Kidney tubule cell (primary cell): ENCODE results near the gene CPTP.

Experiments used
- DNase-seq: peaks from one replicate; pipeline ENCODE4 v3.0.0-alpha.2; 2018; ENCODE audit warnings: low spot score

Gene CPTP

DNA sequence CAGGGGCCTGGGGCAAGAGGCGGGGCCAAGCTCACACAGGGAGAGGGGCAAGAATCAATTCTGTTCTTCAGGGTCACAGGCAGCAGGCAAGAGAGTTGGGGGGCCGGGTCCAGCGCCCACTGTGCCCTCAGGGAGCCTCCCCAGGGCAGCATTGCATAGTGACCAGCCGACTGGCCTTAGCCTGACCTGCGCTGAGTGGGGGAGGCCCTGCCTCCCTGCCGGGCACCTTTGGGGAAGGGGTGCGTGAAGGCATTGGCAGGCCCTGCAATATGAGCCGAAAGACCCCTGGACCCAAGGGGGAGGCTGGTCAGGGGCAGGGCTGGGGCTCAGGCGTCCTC lies 32.2 kb upstream of the CPTP start:
- no peak for DNase-seq

DNA sequence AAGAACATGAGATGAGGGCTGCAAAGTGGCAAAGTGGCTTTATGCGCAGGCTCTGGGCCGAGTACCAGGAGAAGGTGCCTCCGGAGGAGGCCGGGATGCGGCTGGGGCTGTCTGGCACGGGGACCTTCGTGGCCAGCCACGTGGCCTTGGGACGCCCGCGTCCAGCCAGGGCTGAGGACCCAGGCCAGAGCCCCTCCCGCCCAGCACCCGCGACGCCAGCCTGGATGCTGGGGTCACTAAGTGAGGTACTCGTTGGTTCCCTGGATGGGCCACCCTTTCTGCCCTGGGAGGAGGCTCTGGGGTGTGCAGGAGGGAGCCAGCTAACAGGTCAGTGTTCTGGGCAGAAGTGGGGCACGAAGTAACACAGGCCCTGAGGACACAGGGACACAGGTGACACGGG lies 31.8 kb upstream of the CPTP start:
- DNase-seq: no peak

DNA sequence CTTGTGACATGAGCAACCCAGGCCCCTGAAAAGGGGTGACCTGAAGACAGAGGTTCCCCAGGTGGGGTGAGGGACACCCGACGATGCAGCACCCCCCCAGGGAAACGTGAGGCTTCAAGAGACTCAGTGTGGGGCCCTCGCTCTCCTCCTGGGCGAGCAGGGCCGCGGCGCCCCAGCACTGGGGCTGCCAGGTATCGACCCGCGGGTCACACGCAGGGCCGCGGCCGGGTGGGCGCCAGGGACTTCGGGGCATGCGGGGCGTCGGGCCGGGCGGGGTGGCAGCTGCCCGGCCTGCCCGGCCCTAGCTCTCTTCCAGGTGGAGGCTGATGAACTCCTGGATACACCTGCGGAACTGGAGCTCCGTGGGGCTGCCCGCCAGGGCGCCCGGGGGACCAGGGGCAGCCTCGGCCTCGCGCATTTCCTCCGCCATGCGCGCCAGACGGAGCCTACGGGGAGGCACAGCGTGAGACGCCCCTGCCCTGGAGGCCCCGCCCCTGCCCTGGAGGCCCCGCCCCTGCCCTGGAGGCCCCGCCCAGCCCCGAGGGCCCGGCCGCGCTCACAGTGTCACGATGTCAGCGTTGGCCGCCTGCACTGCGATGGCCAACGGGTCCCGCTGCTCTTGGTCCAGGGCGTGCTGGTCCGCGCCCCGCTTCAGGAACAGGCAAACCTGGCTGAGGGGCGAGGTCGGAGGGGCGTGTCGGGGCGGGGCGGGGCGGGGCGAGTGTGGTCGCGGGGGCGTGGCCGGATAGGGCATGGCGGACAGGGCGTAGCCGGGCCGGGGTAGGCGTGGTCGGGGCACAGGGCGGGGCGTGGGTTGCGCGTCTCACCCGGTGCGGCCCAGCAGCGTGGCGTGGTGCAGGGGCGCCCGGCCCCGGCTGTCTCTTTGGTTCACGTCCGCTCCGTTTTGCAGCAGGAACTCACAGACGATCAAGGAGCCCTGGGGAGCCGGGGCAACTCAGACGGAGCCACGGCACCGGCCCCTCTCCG lies 31.0 kb upstream of the CPTP start:
- no peak for DNase-seq

DNA sequence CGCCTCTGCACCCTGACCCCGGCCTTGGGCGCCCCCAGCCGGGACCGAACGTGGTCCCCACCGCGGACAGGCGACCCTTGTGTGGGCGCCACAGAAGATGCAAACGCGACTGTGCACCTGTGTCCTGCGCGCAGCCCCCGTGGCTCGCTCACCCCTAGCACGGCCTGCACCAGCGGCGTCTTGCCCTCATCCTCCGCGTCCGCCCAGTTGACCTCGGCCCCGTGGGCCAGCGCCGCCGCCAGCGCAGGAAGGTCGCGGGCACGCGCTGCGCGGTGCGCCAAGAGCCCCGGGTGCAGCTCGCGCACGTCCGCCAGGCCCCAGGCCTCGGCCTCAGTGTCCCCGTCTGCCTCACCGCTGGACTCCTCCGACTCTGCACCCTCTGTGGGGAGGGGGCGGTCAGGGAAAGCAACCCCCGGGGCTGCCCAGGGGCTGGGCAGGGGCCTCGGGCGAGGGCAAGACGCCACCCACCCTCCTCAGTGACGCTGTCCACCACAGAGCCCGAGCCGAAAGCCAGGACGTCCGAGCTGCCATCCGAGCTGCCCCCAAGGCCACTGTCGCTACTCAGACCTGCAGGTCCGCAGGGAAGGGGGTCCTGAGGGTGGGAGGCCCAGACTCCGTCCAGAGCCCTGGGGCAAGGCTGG lies 30.2 kb upstream of the CPTP start:
- DNase-seq: no peak

DNA sequence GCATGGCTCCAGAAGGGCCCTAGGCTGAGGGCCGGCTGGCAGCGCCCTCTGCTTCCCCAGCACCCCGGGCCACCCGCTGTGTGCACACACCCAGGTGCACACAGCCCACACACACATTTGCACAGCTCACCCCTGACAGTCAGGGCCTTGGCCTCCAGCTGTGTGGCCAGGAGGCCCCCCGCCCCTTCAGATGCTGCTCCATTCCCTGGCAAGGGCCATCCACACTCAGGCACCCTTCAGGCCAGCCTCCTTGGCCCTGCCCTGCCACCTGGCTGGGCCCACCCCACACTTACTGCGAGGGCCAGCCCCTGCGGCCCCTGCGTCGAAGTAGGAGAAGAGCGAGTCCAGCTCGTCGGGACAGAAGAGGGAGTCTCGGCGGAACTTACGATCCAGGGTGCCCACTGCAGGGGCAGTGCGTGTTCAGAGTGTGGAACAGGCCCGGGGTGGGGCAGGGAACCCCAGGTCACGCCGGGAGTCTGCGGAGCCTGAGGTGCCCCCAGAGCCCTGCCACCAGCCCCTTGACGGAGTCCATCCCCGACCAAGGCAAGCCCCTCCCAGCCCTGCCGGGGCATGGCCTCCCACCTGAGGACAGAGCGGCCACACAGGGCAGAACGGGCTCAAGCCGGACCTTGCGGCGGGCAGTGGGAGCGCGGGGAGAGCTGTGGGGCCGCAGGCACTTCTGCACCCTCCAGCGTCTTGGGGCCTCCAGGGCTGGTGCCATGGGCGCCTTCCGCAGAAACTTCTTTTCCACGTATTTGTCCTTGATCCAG lies 29.3 kb upstream of the CPTP start:
- DNase-seq: no peak

DNA sequence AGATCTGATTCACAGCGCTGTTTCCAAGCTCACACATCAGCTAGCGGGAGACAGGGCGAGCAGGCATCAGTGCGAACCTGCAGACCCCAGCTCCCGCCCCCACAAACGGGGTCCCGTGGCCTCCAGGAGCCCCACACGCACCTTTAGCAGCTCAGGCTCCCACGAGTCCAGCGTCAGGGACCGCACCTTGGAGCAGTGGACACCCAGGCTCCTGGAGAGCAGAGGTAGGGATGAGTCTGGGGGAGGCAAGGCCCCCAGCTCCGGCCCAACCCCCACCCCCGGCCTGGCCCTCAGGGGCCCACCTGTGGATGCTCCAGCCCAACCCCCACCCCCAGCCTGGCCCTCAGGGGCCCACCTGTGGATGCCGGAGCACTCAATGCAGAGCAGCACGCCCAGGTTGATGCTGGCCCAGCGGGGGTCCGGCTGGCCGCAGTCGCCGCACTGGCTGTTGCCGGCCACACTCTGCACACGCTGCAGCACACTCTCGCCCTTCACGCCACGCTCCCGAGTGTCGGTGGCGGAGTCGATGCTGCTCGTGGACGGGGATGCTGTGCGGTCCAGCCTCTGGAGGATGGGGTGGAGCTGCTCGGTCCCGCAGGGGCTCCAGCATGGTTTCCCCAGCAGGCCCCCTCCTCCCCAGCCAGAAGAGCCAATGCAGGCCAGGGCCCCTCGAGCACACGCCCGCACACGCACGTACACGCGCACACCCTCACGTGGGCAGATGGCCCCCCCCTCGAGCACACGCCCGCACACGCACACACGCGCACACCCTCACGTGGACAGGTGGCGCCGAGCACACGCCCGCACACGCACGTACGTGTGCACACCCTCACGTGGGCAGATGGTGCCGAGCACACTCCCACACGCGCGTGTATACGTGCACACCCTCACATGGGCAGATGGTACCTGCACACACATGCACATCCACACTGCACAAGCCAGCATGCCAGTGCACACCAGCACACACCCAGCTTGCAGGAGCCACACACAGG lies 28.2 kb upstream of the CPTP start:
- no peak for DNase-seq

DNA sequence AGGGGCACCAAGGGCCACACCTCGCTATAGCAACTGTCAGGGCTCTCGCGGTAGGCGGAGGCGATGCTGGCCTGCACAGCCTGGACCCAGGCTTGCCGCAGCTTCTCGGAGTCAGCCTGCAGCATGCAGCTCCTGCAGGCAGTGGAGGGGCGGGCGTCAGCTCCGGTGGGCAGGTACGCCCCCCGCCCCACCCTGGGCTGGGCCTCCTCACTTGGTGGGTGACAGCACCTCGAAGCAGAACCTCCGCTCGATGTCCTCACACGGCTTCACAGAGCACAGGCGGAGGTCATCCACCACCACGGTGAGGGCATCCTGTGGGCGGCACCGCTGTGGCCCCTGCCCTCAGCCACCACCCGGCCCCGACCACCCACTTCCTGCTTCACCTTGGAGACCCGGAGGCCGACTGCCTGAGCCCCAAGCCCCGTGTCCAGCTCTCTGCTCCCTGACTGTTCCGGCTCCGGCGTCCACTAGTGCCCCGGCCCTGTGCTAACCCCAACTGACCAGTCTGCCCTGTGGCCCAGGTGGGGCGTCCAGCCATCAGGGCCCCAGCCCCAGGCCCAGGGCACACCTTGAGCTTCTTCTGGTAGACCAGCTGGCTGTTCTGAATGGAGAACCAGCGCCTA lies 26.7 kb upstream of the CPTP start:
- DNase-seq: no peak

DNA sequence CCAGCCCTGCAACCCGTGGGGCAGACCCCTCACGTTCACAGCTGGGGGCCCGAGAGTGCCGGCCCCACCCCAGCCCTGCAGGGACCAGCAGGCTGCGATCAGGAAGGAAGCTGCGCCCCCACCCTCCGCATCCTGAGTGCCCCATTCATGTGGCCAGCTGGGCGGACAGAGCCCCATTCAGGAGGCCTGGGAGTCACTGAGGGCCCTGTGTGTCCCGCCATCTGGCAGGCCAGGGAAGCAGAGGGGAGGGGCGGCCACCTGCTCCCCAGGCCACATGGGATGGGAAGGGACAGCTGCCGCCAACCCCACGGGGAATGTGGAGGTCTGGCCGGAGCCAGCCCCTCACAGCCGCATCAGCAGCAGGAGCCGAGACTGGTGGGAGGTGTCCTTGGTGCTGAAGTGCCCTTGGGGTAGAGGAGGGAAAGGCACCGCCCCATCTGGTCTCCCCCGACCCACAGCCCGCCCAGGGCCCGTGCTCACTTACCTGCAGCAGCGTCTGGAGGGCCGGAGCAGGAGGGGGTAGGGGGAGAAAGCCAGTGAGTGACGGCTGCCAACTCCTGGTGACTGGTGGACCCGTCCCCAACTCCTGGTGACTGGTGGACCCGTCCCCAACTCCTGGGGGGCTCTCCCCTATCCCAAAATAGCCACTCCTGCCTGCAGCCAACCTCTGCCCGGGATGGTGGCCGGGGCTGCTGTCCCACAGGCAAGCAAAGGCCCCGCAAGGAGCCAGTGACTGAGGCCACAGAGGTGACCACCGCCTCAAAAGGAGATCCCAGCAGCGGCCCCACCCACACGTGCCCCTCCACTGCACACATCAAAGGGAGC lies 25.5 kb upstream of the CPTP start:
- no peak for DNase-seq

DNA sequence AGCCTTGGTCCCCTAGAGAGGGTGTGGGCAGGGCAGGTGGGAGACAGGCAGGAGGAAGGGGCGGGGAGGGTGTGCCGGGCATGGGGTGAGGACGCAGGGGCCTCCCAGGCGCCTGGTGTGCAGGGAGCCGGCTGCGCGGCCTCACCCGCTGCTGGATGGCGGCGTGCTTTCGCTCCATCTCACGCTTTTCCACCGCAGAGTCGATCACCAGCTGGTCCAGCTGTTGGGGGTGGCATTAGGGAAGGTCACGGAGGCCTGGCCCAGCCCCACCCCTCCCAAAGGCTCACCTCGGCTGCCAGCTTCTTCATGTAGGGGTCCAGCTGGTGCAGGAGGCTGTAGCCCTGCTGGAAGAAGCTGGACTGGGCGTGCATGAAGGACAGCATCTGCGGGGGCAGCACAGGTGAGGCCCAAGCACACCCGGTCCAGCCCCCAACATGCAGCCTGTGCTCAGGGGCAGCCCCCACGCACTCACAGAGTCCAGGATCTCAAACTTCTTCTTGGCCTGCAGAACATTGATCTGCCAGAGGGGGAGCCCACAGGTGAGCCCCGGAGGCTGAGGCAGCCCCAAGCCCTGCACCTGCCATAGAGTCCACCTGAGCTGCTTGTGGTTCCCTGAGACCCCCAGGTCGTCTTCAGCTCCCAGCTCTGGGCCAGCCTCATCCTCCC lies 24.8 kb upstream of the CPTP start:
- DNase-seq: peak; percentile 16

DNA sequence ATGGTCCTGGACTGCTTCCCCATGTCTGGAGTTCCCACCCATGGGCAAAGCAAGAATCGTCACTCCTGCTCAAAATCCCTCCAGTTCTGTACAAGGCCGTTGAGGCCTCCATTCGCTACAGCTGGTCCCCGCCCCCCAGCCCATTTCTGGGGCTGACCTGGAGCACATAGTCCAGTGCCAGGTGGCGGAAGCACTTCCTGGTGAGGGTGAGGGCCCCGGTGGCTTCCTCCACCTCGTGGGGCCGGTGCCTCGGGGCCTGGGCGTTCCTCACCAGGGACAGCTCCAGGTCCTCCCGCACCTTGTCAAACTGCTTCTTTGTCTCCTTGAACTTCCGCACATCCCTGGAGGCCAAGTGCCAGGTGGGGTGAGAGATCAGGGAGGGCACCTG lies 24.3 kb upstream of the CPTP start:
- DNase-seq: no peak

DNA sequence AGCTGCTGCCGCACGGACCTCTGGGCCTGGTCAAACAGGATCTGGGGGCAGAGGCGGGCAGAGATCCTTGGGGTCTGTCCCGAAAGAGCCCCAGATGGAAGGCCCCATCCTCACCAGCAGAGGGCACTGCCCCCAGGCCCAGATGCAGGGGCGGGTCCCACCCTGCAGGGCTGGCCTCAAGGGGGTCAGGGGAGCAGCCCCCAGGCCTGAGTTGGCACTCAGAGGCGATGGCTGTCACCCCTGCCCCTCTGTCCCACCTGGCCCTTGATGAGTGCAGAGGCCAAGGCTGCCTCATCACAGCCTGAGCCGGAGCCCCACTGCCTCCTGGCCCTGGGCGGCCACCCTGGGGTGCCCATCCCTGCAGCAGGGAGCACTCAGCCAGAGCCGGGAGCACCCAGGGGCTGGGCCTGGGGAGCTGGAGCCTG lies 22.6 kb upstream of the CPTP start:
- DNase-seq: no peak

DNA sequence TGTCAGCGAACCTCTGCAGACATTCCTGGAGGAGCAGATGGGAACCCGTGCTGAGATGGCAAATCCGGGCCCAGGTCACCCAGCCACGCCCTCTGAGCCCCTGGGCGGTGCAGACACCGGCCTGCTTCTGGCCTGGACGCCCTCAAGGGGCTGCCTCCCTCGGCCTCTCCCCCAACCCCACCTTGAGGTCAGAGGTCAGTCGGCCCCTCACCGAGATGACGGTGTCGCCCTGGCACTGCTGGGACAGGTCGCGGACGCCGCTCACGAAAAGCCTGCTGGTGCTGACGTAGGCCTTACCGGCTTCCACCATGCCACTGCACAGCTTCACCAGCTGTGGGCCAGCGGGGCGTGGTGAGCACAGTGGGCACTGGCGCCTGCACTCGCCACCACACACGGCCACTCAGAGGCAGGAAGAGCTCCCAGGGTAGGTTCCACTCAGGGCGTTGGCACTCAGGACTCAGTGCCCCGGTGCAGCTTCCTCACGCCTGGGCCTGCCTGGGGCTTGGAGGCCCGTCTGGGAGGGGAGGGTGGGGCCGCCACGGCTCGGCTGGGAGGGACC lies 21.6 kb upstream of the CPTP start:
- no peak for DNase-seq

DNA sequence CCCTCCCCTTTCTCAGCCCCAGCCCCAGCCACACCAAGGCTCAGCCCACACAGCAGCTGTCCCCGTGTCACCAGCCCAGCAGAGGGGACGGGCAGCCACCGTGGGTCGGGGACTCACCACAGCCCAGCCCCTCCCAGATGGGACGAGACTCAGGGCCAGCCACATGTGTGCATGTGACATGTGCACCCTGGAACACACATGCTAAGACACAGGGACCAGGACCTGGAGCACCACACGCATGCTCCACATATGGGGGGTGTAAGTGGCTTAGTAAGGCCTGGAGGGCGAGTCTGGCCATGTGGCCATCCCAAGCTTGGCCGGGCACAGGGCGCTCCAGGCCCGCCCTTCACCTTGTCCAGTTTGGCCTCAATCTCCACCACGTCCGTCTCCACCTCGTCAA lies 20.9 kb upstream of the CPTP start:
- DNase-seq: no peak

DNA sequence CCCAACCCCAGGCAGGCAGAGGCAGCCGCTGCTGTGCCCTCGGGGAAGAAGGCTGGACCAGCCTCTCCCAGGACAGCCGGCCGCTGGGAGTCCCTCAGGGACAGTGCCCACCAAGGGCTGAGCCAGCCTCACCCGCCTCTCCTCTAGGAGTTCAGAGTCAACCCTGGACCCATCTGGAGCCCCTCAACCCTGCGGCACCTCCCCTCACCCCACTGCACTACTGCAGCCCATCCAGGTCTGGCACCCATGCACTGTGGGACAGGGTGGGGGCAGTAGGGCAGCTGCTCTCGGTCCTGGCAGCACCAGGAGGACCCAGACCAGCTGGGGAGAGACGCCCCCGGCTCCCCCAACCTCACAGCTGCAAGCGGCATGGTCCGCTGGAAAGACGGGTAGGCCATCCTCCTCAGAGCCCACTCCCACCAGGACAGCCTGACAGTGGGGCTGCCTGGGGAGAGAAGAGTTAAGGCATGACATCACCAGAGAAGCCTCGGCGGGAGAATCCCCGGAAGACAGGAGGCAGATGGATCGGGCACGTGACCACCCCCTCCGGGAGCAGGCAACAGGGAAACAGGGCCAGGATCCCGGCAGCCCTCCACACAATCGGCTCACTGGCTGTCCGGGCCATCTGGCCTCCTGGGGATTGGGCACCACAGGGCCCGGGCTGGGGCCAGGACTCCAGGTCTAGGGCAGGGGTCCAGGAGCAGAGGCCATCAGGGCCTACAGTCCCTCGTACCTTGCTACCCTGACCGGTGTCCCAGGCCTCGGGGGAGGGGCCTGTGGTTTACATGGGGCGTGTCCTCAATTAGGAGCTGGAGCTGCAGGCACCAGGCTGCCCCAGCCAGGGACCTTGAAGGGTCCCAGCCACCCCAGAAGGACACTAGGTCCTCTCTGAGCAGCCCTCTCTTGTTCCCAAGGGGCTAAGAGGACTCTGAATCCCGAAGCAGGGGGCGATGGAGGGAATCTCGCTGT lies 20.0 kb upstream of the CPTP start:
- peak; percentile 71 for DNase-seq

DNA sequence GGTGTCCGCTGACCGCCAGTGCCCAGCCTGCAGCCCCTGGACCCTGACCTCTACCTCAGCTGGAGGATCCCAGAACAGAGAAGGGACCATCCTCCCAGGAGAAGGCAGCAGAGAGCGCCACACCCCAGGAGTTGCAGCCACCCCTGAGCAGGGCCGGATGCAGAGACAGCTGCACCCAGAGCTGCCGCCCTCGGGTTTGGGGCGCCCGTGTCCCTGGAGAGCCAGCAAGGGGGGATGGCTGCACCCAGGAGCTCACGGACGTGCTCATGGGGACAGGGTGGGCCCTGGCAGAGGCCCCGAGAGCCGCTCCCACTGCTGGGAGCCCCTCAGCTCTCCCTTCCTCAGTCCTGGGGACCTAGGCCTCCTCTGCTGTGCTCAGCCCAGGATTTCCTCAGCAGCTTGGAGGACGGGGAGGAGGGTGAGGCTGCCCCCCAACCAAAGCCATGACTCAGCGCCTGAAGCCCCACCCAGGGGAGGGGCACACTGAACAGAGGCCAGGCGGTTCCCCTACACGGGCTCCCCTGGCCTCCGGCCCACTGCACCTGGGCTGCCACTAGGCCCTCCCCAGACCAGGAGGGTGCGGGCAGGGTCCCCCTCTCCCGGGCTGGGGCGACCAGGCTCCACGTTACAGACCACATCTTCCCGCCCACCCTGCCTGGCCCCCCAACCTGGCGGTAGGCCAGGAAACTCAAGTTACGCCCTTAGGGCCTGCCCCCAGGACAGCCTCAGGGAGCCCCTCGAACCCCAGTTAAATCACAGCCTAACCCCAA lies 19.1 kb upstream of the CPTP start:
- peak; percentile 72 for DNase-seq

DNA sequence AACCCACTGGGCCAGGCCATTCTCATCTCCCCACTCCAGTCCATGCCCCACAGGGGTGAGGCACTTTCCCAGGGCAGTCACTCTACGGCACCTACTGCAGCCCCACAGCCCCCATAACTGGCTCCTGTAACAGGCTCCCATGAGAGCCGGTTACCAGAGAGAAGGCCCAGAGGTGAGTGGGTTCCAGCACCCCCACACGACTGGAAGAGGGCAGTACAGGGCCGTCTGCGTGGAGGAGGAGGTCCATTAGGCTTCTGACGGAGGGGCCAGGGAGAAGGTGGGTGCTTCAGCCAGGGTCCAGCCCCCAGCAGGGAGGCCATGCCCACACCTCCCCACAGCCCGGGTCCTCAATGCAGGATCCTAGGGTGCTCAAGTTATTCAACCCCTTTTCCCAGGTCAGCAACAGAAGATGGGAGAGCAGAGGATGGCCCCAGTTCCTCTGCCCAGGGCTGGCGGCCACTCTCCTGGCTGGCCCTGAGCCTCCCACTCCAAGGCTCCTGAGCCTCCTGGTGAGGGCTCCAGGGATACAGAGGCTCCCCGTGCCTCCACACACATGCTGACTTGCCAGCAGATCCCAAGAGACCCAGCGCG lies 18.4 kb upstream of the CPTP start:
- DNase-seq: no peak

DNA sequence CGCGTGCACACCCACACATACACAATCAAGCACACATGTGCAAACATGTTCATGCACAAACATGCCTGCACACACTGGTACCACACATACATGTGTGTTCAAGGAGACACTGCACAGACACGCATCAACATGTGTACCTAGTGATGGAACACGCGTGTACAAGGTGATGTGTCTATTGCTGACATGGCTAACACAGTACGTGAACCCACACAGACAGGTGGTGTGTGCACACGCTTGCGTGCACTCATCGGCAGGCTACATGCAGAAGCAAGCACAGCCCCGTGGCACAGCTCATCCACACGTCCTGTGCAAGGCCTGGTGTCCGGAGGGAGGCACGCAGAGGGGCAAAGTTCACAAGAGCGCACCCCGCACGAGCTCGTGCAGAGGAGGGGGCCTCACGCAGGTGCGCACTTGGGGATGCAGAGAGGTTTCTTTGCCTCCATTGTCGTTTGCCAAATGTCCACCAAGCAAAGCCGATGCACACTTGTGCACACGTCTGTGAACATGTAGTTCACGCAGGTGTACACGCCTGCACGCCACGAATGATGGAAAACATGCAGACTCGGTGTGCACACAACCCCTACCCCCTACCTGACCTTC lies 17.8 kb upstream of the CPTP start:
- DNase-seq: no peak
